GM19025 (cell line): ENCODE results near the gene ZNF121.
"Not testable (repeated sequence)": the region's sequence is repeated elsewhere in the genome, so short reads cannot be mapped to it uniquely, and the experiment has no call there.

Source experiments
- ATAC-seq: cut with Tn5 transposase; IDR thresholded peaks from one replicate; pipeline ENCODE4 v1.9.1; 2021; ENCODE audit warnings: mild to moderate bottlenecking, low read depth, moderate library complexity; ENCODE audit not compliant: unreplicated experiment

ZNF121 gene

GRCh38 chr19:9584073-9584833, at the start of gene ZNF121:
Gene ZNF121 (minus strand): TSS chr19:9584504. CDS start chr19:9568097, 16,407 bp downstream.
- ATAC-seq = peak; percentile 78

- ATAC-seq = no peak
Measured at GRCh38 chr19:9627856-9628255, 43.6 kb upstream of the ZNF121 start.

GRCh38 chr19:9622531-9622930, 38.2 kb upstream of the ZNF121 start:
- no peak for ATAC-seq

- no peak for ATAC-seq
Measured at GRCh38 chr19:9621156-9622037, 37.1 kb upstream of the ZNF121 start, which contains the start of gene ZNF561. Gene ZNF561 (minus strand): TSS chr19:9621232. CDS start chr19:9619456, 1,776 bp downstream.

- ATAC-seq = no peak
Measured at GRCh38 chr19:9620842-9621155, 36.5 kb upstream of the ZNF121 start.

- no peak for ATAC-seq
Measured at GRCh38 chr19:9615844-9616243, 31.5 kb upstream of the ZNF121 start.

GRCh38 chr19:9610484-9611113, 26.3 kb upstream of the ZNF121 start:
- ATAC-seq = no peak

GRCh38 chr19:9608912-9609311, 24.6 kb upstream of the ZNF121 start:
- ATAC-seq = no peak

GRCh38 chr19:9597027-9597426, 12.7 kb upstream of the ZNF121 start:
- no peak for ATAC-seq

- no peak for ATAC-seq
Measured at GRCh38 chr19:9586764-9587163, 2.5 kb upstream of the ZNF121 start.

GRCh38 chr19:9582081-9582725, 2.1 kb downstream of the ZNF121 start:
- not testable (repeated sequence) for ATAC-seq

- ATAC-seq = no peak
Measured at GRCh38 chr19:9580728-9581127, 3.6 kb downstream of the ZNF121 start.

- ATAC-seq = no peak
Measured at GRCh38 chr19:9570255-9570654, 14.0 kb downstream of the ZNF121 start.

GRCh38 chr19:9566729-9567128, 17.6 kb downstream of the ZNF121 start:
- ATAC-seq = no peak

GRCh38 chr19:9565900-9566705, 18.2 kb downstream of the ZNF121 start:
- no peak for ATAC-seq

- no peak for ATAC-seq
Measured at GRCh38 chr19:9552536-9553274, 31.6 kb downstream of the ZNF121 start.

- no peak for ATAC-seq
Measured at GRCh38 chr19:9547870-9548269, 36.4 kb downstream of the ZNF121 start.

- ATAC-seq = not testable (repeated sequence)
Measured at GRCh38 chr19:9541281-9541680, 43.0 kb downstream of the ZNF121 start.

GRCh38 chr19:9539921-9540320, 44.4 kb downstream of the ZNF121 start:
- not testable (repeated sequence) for ATAC-seq
